Right lobe of liver (tissue), 6 donors: ENCODE data around the gene DDX21. TPM values are rescaled to one million over a fixed set of nuclear protein-coding genes. Genes with fewer than 3 reads are reported as not detected.

Source experiments
- ATAC-seq, 4 donors: fragments of 200-7000 bp; cut with Tn5 transposase; one replicate each; pipeline ENCODE4 v1.9.1; 2020; ENCODE audit warnings: mild to moderate bottlenecking in 4 of 4, moderate library complexity in 4 of 4
- DNase-seq, 3 donors: peaks; one replicate each; pipeline ENCODE4 v3.0.0-alpha.2; 2020
- H3K27ac ChIP-seq, 3 donors: fragments of 200-600 bp; one replicate each; pipeline ENCODE4 v1.8.0; 2022
- H3K27me3 ChIP-seq, 2 donors: fragments of 200-600 bp; one replicate each; pipeline ENCODE4 v1.8.0; 2022
- H3K36me3 ChIP-seq, 4 donors: fragments of 200-600 bp; sonication (generic) in 1 of 4; one replicate each; pipeline versions ENCODE4 v1.5.1 to v1.8.0; 2017 to 2022; ENCODE audit warnings: control low read depth in 1 of 4
- H3K4me1 ChIP-seq, 4 donors: fragments of 200-600 bp; sonication (generic) in 1 of 4; one replicate each; pipeline versions ENCODE4 v1.5.1 to v1.8.0; 2017 to 2022; ENCODE audit warnings: control low read depth in 1 of 4
- H3K4me3 ChIP-seq, 3 donors: fragments of 200-600 bp; one replicate each; pipeline ENCODE4 v1.8.0; 2022
- H3K9me3 ChIP-seq, 4 donors: fragments of 200-600 bp; sonication (generic) in 1 of 4; one replicate each; pipeline versions ENCODE4 v1.5.1 to v1.8.0; 2017 to 2022; ENCODE audit warnings: control low read depth in 1 of 4
- CTCF ChIP-seq, 4 donors: fragments of 200-600 bp in 3 of 4; fragments of 450-650 bp in 1 of 4; IDR thresholded peaks; one replicate each; pipeline versions ENCODE4 v1.5.1 to v1.8.0; 2016 to 2022; ENCODE audit warnings: antibody characterized with exemption in 4 of 4, mild to moderate bottlenecking in 2 of 4
- POLR2A ChIP-seq: fragments of 450-650 bp; IDR thresholded peaks from one replicate; pipeline ENCODE4 v1.6.1; 2017; ENCODE audit warnings: antibody characterized with exemption, mild to moderate bottlenecking
- WGBS: methylation state at CpG from one replicate; pipeline ENCODE4 v1.1.6; 2018; ENCODE audit warnings: low coverage, low lambda C conversion rate; ENCODE audit not compliant: insufficient coverage; ENCODE audit errors: missing lambda C conversion rate; 5-methylcytosine and 5-hydroxymethylcytosine counted together
- intact Hi-C, 2 donors: fragments of 100-400 bp; cut with DNase I; formaldehyde crosslinking; loops; one replicate each; pipeline versions ENCODE4 v1.11.2 to v1.14.1; 2022
- total RNA-seq, 6 experiments: library from RNA; depleted of rRNA in 2 of 6; stranded (reverse); fragments of >200 nt in 2 of 6; fragmentation: NEBNext Ultra II Directional in 3 of 6; extraction: Animal tissue kit (Norgen Biotek cat#: 25700) in 3 of 6; gene quantifications; one replicate each; pipeline versions ENCODE4 v1.1.0 to v1.2.4, GENCODE V29; 2016 to 2023
- donor health status: DM: no; HTN: yes; CAD: no.
- donor health status: DM: no; HTN: no; CAD: no.
- donor health status: DM: no; HTN: no; CAD: no.
- donor health status: DM: no; HTN: yes; CAD: no.
- donor health status: DM: no; HTN: yes; CAD: no.

The DDX21 gene
- total RNA-seq, 6 experiments from 2014 or later, result 12.7 to 43.1 (median 29.1) TPM

DNA sequence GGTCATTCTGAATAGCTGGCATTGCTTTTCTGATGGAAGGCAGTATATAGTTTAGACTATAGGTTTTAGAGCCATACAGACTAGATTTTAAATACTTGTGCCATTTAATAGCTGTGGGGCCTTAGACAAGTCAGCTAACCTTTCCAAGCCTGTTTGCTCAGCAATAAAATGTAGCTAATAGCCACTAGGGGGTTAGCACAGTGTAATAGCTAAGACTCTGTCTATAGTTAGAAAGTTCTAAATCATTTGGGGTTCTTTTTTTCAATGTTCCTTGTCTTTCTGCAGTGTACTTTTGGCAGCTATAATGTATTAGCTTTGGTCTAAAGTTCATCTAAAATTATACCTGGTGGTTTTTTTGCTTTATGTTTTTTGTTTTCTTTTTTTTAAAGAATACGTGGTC, 25.1 kb downstream of the DDX21 start:
- ATAC-seq (no peak), DNase-seq (no peak)
- Histone ChIP-seq H3K36me3 (peaks cover 6 to 82% (median 34%) of the 10 kb centered on the region in 4 donors), H3K27me3 (no peaks in the 10 kb centered on the region), H3K4me3 (no peak overlapping the region), H3K27ac (no peak overlapping the region), H3K4me1 (no peaks in the 10 kb centered on the region), H3K9me3 (no peaks in the 10 kb centered on the region)
- WGBS, result 100% methylated on average over 1 of the region's 1 CpG
- intact Hi-C loops, result no loop called here
- peak in 1 of 4 donors; percentile 11 for TF ChIP-seq CTCF (IDR thresholded peaks at IDR 0.05)
- TF ChIP-seq POLR2A, result no peak

GRCh38 chr10:68982389-68982788, 26.4 kb downstream of the DDX21 start:
- WGBS, result 93% methylated on average over 11 of the region's 11 CpGs

DNA sequence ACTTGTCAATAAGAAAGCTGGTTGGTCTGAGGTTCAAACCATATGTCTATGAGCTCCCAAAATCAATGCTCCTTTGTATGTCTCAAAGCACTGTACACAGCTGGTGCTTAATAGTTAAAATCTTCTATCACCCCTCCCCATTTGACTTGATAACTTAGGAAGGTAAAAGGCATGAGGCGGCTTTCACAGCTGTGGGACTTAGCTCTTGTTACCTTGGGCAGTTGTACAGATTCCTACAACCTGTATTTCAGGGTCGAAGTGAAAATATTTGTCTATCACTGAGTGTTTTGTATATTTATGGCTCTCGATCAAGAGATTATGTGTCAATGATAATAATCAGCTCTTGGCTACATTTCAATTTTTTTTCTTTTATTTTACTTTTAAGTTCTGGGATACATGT, 31.6 kb downstream of the DDX21 start:
- Histone ChIP-seq H3K36me3 (peaks cover 0 to 24% (median 8%) of the 10 kb centered on the region in 4 donors), H3K4me1 (peaks cover 0 to 14% (median 4%) of the 10 kb centered on the region in 4 donors), H3K27me3 (no peaks in the 10 kb centered on the region), H3K4me3 (no peak overlapping the region), H3K27ac (no peak overlapping the region), H3K9me3 (no peaks in the 10 kb centered on the region)
- 78% methylated on average over 3 of the region's 3 CpGs for WGBS
- intact Hi-C loops, result no loop called here
- DNase-seq (no peak), ATAC-seq (no peak)
- no peak for TF ChIP-seq CTCF (IDR thresholded peaks at IDR 0.05)
- no peak for TF ChIP-seq POLR2A

More at GRCh38 chr10:68982389-68982788, 26.4 kb downstream of the DDX21 start:
- intact Hi-C loops, result no loop called here
- TF ChIP-seq POLR2A (no peak), CTCF (IDR thresholded peaks at IDR 0.05) (no peak)
- DNase-seq, result no peak
- no peak for ATAC-seq
- Histone ChIP-seq H3K36me3 (peaks cover 6 to 72% (median 30%) of the 10 kb centered on the region in 4 donors), H3K27me3 (no peaks in the 10 kb centered on the region), H3K9me3 (no peaks in the 10 kb centered on the region), H3K4me1 (no peaks in the 10 kb centered on the region), H3K4me3 (no peak overlapping the region), H3K27ac (no peak overlapping the region)

- Histone ChIP-seq H3K36me3 (peaks cover 0 to 13% (median 3%) of the 10 kb centered on the region in 4 donors), H3K4me1 (peaks cover 0 to 14% (median 4%) of the 10 kb centered on the region in 4 donors), H3K4me3 (peak within 1 kb of the TSS; percentile 84 to 98 (median 92)), H3K27me3 (no peaks in the 10 kb centered on the region), H3K9me3 (no peaks in the 10 kb centered on the region), H3K27ac (peak within 1 kb of the TSS; percentile 23 to 64 (median 60))
- intact Hi-C loops, result no loop called here
- DNase-seq (peak; percentile 88 to 96 (median 94)), ATAC-seq (peak; percentile 97 to 98 (median 98))
- peak in 3 of 4 donors; percentile 49 to 51 (median 49) for TF ChIP-seq CTCF (IDR thresholded peaks at IDR 0.05)
- peak; percentile 90 for TF ChIP-seq POLR2A
- WGBS, result 0% methylated on average over 14 of the region's 62 CpGs
Observed at GRCh38 chr10:68988530-68989316, 32.8 kb downstream of the DDX21 start, which contains the start of gene KIFBP. TSS of gene KIFBP (plus strand) at chr10:68988803. CDS start at chr10:68988833, 30 bp downstream.
